ENCODE measurements around the gene TNNT3.
"Not testable (repeated sequence)": the region's sequence is repeated elsewhere in the genome, so short reads cannot be mapped to it uniquely, and the experiment has no call there.

Gene TNNT3

DNA sequence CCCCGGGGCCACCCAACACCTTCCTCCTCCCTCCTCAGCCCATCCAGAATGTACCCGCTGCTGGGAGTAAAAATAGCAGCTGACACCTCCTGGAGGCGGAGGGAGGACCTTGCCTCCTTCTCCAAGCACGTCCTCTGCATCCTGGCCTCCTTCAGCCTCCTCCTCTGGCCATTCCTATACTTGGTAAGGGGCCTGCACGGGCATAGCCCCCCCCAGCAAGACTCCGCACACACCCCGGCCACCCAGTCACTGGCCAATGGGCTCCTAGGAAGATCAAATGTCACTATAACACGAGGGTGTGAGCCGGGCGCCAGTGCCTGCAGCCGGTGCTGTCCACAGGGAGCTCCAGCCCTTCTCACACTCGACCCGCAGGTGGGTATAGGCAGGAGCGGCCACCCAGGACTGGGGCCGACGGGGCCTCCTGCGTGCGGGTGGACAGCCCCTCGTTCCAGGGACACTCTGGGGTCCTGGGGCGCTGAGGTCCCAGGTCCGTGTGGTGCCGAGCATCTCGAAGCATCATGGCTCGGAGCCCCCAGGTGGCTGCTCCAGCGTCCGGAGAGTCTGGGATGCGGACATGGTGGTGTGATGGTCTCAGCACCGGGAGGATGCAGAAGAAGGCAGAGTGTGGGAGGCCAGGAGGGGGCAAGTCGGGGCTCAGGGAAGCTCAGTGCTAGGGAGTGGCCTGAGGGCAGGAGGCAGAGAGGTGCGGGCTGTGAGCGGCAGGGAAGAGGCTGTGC is at the start of gene TNNT3:
TNNT3 (plus strand) TSS at position 313 of the 737 bp plus-strand sequence. CDS start 3,172 bp downstream, outside the sequence.
- DNase-seq, result no peak

DNA sequence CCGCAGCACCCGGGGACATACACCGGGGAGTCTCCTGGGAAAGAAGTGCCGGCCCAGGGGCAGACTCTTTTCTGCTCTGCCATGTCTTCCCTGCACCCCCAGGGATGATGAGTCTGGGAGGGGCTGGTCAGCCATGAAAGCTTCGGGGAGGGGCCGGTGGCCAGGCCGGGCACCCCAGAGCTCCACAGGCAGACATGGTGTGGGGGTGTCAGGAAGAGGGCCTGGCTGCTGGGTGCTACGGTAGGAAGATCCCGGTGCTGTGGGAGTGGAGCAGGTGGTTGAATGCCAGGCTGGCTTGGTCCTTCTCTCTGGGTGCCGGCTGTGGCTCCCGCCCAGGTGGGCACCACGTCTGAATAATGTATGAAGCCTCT is 49.2 kb upstream of the TNNT3 start:
- no peak for DNase-seq

DNA sequence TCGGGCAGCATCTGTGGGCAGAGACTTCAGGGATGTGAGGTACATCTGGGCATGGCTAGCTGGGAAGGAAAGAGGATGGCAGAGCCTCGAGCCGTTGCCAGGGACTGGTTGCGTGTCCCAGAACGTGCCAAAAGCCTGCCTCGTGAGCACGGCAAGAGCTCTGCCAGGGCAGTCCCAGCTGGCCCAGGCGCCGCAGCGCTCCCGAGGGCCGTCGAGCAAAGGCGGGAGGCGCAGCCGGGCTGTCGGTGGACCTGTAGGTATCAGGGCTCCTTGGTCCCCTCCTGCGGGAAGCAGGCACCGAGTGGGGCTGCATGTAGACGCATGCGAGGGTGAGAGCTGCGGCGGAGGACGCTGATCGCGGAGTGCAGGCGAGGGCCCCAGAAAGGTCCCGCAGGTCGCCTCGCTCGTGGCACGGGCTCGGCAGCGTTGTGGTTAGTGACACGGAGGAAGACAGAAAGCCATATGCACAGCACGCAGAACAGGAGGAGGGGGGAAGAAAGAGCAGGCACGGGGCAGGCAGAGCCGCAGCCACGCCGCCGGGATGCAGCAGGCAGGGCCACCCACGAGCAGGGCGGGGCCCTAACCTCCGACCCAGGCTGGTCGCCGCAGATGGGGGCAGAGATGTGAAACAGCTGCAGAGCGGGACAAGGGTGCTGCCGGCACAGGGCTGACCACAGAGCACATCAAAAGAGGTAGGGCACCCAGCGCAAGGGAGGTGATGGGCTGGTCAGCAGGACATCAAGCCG is 48.6 kb upstream of the TNNT3 start:
- peak in 1 of 2 experiments; percentile 45 for DNase-seq

DNA sequence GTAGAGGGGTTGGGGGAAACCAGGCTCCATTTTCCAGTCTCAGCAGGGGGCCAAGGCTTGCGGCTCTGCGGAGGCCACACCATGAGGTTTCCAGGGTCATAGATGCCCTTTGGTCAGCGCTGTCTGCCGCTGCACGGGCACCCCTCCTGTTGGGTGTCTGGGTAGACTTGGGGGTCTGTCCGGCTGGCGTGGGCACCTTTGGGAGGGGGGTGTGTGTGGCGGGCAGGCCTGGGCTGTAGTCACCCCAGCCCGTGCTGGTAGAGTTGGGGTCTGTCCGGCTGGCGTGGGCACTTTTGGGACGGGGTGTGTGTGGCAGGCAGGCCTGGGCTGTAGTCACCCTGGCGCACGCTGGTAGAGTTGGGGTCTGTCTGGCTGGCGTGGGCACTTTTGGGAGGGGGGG is 48.0 kb upstream of the TNNT3 start:
- no peak for DNase-seq

DNA sequence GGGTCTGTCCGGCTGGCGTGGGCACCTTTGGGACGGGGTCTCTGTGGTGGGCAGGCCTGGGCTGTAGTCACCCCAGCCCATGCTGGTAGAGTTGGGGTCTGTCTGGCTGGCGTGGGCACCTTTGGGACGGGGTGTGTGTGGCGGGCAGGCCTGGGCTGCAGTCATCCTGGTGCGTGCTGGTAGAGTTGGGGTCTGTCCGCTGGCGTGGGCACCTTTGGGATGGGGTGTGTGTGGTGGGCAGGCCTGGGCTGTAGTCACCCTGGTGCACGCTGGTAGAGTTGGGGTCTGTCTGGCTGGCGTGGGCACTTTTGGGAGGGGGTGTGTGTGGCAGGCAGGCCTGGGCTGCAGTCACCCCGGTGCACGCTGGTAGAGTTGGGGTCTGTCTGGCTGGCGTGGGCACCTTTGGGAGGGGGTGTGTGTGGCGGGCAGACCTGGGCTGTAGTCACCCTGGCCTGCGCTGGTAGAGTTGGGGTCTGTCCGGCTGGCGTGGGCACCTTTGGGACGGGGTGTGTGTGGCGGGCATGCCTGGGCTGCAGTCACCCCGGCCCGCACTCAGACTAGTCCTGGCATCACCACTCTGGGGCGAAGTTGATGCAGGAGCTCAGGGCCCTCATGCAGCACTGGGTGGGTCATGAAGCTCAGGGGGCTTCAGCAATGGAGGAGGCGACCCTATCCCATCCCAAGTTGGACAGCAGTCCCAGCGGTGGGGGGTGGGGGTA is 47.1 kb upstream of the TNNT3 start:
- no peak for DNase-seq

DNA sequence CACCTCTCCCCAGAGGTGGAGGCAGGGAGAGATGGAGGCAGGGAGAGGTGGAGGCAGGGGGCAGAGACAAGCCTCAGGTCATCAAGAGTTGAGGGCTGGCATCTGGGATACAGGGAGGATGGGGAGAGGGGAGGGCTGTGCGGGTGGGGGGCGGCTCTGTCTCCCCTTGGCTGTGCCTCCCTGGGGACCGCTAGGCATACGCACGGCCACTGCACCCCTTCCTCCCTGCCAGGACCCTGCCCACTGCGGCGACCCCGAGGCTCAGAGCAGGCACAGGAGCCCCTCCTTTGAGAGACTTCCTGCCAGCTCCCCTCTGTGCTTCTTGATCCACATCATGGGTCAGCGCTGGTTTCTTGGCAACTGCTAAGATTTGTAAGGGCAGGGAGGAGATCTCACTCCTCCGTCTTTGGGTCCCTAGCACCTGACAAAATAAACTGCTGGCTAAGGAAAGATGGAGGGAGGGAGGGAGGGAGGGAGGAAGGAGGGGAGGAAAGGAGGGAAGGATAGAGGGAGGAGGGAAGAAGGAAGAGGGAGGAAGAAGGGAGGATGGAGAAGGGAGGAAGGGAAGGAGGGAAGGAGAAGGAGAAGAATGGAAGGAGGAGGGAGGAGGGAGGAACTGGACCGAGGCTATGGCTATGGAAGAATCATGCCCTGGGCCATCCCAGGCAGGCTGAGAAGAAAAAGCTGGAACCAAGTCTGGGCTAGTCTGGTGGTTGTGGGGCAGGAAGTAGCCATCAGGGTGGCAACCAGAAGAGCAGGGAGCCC is 46.3 kb upstream of the TNNT3 start:
- no peak for DNase-seq

DNA sequence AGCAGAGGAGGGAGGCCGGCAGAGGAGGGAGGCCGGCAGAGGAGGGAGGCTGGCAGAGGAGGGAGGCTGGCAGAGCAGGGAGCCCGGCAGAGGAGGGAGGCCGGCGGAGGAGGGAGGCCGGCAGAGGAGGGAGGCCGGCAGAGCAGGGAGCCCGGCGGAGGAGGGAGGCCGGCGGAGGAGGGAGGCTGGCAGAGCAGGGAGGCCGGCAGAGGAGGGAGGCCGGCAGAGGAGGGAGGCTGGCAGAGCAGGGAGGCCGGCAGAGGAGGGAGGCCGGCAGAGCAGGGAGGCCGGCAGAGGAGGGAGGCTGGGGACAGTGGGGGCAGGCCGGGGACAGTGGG is 45.7 kb upstream of the TNNT3 start:
- not testable (repeated sequence) for DNase-seq

DNA sequence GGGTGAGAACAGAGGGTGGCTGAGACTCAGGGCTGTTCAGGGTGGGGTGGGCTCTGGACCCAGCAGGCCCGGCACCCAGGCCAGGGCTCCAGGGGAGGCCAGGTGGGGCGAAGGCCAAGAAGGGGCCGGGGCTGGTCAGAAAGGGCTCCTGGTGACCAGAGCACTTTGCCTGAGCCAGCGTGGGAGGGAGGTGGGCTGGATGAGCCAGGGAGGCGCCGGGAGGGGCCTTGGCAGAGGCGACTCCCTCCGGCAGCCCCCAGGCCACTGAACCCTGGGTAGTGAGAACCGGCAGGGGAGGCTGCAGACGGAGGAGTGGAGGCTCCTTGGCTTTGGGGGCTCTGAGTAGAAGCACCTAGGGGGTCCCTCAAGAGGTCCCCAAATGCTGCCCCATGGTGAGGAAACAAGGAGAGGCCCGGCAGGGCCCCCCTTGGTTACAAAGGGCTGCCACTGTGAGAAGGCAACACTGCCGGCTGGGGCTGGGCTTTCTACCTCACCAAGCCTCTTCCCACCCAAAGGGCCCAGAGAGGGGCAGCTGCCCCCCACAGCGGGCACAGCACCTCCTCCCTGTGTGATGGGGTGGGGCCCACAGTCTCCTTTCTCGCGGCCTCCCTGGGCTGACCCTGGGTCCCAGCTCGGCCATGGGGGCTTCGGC is 44.9 kb upstream of the TNNT3 start:
- DNase-seq, result not testable (repeated sequence)

DNA sequence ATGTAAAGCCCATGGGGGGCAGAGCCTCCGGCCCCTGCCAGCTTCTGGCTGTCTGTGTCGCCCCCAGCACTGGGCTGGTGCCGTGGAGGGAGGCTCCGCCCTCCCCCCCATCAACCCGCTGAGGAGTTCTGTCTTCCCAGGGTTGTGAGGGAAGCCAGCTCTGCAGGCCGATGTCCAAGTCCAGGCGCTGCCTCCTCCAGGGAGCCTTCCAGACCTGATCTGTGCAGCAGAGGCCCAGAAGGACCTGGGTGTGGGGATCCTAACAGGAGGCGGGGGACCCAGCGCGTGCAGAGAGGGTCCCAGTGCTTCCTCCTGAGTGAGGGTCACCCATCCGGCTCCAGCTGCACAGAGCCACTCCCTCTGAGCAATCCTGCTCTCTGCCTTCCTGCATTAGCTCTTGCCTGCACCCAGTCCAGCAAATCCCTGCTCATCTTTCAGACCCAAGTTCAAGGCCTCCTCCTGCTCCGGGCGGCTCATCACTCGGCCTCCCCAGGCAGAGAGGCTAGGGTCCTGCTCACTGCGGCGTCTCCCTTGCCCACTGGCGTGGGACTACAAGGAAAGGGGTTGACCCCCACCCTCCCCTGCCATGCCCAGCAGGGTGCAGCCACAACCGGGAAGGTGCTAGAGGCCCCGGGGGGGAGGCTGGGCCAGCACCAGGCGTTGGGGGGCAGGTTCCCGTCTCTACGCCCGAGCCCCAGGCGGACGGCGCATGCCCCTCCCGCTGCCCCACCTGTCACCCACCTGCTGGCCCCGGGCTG is 44.2 kb upstream of the TNNT3 start:
- DNase-seq, result no peak

DNA sequence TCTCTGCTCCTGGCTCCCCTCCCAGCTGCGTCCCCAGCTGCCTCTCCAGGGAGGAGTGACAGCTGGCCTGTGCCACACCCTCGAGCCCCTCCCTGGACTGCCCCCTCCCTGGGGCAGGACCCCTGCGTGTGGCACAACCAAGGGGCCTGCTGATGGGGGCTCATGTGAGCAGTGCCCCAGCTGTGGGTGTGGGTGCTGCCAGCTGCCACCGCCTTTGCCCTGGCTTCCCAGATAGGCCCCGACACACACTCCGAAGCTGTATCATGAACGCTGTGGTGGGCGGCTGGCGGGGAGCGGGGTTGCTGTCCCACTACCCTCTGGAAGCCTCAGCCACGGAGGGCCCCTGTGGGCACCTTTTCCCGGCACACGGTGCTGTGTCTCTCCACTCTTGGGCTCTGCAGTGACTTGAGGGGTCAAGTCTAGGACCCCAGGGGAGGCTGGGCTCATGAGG is 43.6 kb upstream of the TNNT3 start:
- DNase-seq, result not testable (repeated sequence)

DNA sequence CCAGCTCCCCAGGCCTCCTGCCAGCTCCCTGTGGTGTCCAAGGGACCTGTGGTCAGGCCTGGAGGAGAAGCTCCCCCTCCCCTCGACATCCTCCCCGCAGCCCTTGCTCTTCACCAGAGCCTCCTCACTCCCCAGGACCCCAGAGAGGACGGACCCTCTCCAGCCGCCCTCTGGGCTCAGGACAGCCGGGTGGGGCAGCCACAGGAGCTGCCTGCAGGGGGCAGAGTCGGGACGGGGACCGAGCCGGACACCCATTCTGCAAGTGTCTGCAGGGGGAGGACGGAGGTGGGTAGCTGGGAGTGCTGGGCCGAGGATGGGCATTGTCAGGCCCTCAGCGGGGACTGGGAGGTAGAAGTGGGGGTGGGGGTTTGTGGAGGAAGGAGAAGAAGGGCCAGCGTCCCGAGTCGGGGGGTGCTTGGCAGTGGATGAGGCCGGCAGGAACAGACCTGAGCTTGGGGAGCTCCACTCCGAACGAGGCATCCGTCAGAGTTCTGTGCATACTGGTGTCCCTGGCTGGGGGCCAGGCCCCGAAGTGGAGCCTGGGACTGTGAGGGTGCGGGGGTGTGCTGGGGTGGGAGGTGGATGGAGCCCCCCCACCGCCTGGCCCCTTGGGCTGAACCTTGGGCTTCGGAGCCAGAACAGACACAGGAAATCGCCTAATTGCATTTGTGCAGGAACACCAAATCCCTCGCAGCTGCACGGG is 43.0 kb upstream of the TNNT3 start:
- DNase-seq, result no peak

DNA sequence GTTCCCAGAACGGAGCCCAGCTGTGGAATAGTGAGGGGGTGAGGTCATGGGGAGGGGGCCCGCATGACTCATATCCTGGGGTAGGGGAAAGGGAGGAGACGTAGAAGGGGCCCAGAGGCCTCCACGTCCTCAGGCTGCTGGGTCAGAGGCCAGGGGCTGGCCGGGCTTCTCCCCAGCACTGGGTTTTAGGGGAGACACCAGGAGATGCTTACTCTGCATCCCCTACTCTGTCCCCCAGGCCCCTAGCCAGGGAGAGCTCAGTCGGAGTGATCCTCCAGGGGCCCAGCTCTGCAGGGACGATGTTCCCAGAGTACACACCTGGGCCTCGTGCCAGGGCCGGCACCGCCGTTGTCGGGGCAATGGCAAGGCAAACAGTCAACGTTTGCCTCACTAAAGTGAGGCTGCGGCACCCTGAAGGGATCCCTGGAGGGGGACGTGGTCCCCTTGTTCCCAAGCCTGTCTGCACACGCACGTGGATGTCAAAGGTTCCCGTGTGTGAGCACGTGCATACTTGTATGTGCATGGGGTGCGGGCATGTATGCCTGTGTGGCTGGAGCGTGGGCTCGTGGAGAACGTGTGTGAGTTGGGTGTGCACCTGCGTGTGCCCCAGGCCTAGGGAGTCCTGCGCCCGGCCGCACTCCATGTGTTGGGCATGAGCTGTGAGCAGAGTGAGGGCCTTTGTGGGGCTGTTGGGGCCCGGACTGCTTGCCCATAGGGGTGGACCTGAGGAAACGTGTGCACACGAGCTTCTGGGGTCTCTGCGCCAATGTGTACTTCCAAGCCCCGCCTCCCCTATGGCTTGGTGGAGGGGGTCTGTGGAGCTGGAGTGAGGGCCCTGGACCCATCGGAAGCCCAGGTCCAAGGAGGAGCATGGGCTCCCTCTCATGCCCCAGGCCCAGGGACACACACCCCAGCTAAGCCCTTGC is 42.0 kb upstream of the TNNT3 start:
- DNase-seq, result no peak

DNA sequence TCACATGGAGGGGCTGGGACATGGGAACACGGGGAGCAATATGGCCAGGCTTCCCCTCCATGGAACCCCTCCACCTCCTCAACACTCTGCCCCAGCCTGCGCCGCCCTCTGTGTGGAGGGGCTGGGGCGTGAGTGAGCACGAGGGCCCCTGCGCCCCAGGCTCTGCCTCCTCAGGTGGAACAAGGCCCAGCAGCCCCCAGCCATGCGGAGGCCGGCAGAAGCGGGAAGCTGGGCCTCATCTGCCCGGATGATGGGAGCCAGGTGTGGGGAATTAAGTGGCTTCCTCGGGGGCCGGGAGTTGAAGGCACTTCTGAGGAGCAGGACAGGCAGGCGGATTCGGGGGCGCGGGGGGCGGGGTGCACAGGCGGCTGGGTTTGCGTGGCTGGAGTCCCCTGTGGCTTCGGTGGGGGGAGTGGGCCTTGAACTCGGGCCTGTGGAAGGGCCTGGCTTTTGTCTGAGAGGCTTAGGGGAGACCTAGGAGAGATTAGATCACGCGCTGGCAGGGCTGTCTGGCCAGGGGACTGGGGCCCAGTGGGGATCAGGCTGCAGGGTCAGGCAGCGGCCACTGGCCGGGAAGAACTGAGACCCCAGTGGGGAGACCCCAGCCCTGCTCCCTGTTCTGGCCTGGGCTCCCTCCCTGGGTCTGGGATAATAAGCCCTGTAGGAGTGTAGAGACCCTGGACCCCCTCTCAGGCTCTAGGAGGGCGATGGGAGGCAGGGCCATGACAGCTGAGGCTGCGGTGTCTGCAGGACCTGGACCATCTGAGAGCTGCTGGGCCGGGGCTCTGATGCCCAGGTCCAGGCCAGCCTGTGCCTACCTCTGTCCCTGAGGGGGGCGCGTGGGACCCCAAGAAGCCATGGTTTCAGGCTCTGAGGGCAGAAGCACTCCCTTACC is 41.1 kb upstream of the TNNT3 start:
- DNase-seq, result no peak

DNA sequence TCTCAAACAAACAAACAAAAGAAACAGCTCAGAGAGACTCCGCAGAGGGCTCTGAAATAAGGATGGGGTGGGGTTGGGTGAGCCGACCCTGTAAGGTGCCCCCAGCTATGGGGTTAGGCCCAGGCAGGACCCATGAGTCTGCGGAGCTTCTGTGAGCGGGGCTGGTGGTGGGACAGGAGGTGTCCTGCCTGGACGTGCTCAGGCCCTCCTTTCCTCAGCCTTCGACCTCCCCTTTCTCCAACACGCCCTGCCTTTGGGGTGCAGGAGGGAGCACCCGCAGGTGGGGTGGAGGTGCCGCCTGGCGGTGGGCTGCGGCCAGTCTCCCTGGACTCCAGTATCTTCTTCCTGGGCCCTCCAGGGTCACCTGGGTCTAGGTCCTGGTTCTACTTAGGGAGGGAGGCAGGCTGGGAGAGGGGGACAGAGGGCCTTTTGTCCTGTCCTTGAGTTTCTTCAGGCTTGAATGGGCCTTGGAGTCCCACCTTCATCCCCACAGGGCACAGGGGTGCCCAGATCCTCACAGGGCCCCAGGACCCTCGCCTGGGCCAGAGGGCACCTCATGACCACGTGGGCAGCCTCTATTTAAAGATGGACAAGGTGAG is 40.1 kb upstream of the TNNT3 start:
- DNase-seq, result no peak

DNA sequence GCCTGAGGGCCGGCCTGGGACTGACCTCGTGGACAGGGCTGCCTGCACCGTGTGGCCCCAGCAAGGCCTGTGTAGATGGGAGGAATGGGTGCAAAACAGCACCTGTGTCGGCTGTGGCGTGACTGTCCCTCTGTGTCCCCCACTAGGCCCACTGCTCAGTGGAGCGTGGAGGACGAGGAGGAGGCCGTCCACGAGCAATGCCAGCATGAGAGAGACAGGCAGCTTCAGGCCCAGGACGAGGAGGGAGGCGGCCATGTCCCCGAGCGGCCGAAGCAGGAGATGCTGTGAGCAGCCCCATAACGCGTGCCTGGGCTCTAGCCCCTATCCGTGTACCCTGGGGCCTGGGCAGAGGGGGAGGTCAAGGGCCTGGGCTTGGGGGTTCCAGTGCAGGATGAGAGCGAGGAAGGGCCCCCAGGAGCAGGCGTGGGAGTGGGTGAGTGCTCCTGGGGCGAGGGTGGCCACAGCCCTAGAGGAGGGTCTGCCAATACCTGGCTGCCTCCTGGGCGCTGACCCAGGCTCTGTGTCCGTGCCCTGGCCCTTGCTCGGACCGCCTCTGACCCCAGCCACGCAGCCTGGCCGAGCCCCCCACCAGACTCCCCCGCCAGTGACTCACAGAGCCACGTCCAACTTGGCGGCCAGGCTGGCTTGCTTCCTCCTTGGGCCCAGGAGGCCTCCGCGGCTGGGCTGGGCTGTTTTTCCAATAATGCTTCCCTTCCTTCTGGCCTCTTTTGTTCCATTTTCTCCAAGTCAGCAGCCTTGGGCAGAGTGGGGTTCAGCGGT is 39.4 kb upstream of the TNNT3 start:
- DNase-seq, result no peak

DNA sequence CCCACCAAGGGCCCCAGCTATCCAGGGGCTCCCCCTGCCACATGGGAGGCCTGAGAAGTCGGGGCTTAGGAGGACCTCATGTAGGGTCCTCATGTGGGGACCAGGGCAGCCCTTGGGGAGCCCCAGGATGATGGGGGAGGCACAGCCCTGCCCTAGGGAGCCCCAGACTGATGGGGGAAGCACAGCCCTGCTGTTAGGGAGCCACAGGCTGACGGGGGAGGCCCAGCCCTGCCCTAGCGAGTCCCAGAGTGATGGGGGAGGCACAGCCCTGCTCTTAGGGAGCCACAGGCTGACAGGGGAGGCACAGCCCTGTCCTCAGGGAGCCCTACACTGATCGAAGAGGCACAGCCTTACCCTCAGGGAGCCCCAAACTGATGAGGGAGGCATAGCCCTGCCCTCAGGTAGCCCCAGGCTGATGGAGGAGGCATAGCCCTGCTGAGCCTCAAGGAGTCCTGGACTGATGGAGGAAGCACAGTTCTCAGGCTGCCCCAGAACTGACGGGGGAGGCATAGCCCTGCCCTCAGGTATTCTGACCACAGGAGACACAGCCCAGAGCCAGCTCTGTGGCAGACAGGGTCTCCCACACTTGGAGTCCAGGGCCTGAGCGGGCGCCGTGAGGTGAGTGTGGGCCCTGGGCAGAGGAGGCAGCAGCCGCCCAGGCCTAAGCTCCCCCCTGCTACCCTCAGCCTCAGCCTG is 38.6 kb upstream of the TNNT3 start:
- no peak for DNase-seq
